Measurements from ENCODE around the gene NMT1.

The NMT1 gene

DNA sequence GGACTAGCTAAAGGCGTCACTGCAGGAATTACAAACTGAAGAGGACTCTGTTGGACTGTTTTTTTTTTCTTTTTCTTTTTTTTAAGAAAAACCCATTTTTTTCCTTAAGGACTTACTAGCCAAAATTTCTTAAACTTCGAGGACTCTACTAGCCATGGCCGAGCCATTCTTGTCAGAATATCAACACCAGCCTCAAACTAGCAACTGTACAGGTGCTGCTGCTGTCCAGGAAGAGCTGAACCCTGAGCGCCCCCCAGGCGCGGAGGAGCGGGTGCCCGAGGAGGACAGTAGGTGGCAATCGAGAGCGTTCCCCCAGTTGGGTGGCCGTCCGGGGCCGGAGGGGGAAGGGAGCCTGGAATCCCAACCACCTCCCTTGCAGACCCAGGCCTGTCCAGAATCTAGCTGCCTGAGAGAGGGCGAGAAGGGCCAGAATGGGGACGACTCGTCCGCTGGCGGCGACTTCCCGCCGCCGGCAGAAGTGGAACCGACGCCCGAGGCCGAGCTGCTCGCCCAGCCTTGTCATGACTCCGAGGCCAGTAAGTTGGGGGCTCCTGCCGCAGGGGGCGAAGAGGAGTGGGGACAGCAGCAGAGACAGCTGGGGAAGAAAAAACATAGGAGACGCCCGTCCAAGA lies 88.0 kb downstream of the NMT1 start (continued):
- TF ChIP-seq ZBTB17 (tag by site-specific recombination; IDR thresholded peaks at IDR 0.05) = no peak
- TF ChIP-seq KLF9 (tag by site-specific recombination; IDR thresholded peaks at IDR 0.05; ENCODE audit: low read depth) = no peak
- TF ChIP-seq ZNF350 (tag by site-specific recombination; IDR thresholded peaks at IDR 0.05) = no peak
- 0 out of 2 replicates have a peak, but pooled peaks have one; percentile 26 for TF ChIP-seq ZSCAN23 (tag by site-specific recombination; IDR thresholded peaks at IDR 0.05)
- peak; percentile 31; the same call in 1 of the 2 replicates for TF ChIP-seq ZNF561 (tag by site-specific recombination; IDR thresholded peaks at IDR 0.05; ENCODE audit: borderline replicate concordance)
- no peak for TF ChIP-seq MEIS1 (CRISPR knock-in tag; IDR thresholded peaks at IDR 0.05; ENCODE audit: borderline replicate concordance)
- TF ChIP-seq ZBTB44 (tag by site-specific recombination; IDR thresholded peaks at IDR 0.05) = 0 out of 2 replicates have a peak, but pooled peaks have one; percentile 31
- 0 out of 2 replicates have a peak, but pooled peaks have one; percentile 6 for TF ChIP-seq PBX3 (CRISPR knock-in tag; IDR thresholded peaks at IDR 0.05)
- TF ChIP-seq, protein P1, sequence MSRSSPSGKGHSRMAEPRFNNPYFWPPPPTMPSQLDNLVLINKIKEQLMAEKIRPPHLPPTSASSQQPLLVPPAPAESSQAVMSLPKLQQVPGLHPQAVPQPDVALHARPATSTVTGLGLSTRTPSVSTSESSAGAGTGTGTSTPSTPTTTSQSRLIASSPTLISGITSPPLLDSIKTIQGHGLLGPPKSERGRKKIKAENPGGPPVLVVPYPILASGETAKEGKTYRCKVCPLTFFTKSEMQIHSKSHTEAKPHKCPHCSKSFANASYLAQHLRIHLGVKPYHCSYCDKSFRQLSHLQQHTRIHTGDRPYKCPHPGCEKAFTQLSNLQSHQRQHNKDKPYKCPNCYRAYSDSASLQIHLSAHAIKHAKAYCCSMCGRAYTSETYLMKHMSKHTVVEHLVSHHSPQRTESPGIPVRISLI (tag by site-specific recombination; IDR thresholded peaks at IDR 0.05) = peak; percentile 97
- TF ChIP-seq ZNF473 (tag by site-specific recombination; IDR thresholded peaks at IDR 0.05) = no peak
- 0 out of 2 replicates have a peak, but pooled peaks have one; percentile 6 for TF ChIP-seq ZNF596 (tag by site-specific recombination; IDR thresholded peaks at IDR 0.05)
- no peak for TF ChIP-seq ZSCAN16 (tag by site-specific recombination; IDR thresholded peaks at IDR 0.05)
- peak; percentile 6; the same call in 1 of the 2 replicates for TF ChIP-seq MYNN (tag by site-specific recombination; IDR thresholded peaks at IDR 0.05; ENCODE audit: borderline replicate concordance)
- TF ChIP-seq ZNF341 (tag by site-specific recombination; IDR thresholded peaks at IDR 0.05; ENCODE audit: low read depth) = peak; percentile 87
- TF ChIP-seq GLI4 (tag by site-specific recombination; IDR thresholded peaks at IDR 0.05) = no peak
- TF ChIP-seq ATF2 (tag by site-specific recombination; IDR thresholded peaks at IDR 0.05; ENCODE audit: low read depth) = no peak
- no peak for TF ChIP-seq ZNF10 (tag by site-specific recombination; IDR thresholded peaks at IDR 0.05)
- TF ChIP-seq ZNF335 (tag by site-specific recombination; conservative IDR thresholded peaks at IDR 0.05) = peak; percentile 58
- no peak for TF ChIP-seq SCRT2 (tag by site-specific recombination; IDR thresholded peaks at IDR 0.05)
- peak; percentile 82 for TF ChIP-seq ZNF423 (tag by site-specific recombination; IDR thresholded peaks at IDR 0.05)
- TF ChIP-seq ZNF777 (tag by site-specific recombination; IDR thresholded peaks at IDR 0.05; ENCODE audit: borderline replicate concordance) = 0 out of 2 replicates have a peak, but pooled peaks have one; percentile 37
- TF ChIP-seq ZNF37A (tag by site-specific recombination; IDR thresholded peaks at IDR 0.05) = no peak
- no peak for TF ChIP-seq ZNF133 (tag by site-specific recombination; IDR thresholded peaks at IDR 0.05)
- TF ChIP-seq, protein P2, sequence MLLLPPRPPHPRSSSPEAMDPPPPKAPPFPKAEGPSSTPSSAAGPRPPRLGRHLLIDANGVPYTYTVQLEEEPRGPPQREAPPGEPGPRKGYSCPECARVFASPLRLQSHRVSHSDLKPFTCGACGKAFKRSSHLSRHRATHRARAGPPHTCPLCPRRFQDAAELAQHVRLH (tag by site-specific recombination; IDR thresholded peaks at IDR 0.05) = no peak
- TF ChIP-seq ZNF23 (tag by site-specific recombination; IDR thresholded peaks at IDR 0.05; ENCODE audit: borderline replicate concordance) = no peak
- no peak for TF ChIP-seq ZNF302 (tag by site-specific recombination; IDR thresholded peaks at IDR 0.05; ENCODE audit: low read depth)
- no peak; the same call in 1 of the 2 replicates for TF ChIP-seq ZBTB8A (tag by site-specific recombination; IDR thresholded peaks at IDR 0.05)
- TF ChIP-seq BCL11A (tag by site-specific recombination; IDR thresholded peaks at IDR 0.05; ENCODE audit: low read depth) = 0 out of 2 replicates have a peak, but pooled peaks have one; percentile 44
- peak; percentile 56 for TF ChIP-seq ZNF324 (tag by site-specific recombination; IDR thresholded peaks at IDR 0.05)
- no peak for TF ChIP-seq ZNF837 (tag by site-specific recombination; IDR thresholded peaks at IDR 0.05)
- 0 out of 2 replicates have a peak, but pooled peaks have one; percentile 15 for TF ChIP-seq ZBTB7A (tag by site-specific recombination; IDR thresholded peaks at IDR 0.05; ENCODE audit: low read depth)
- no peak for TF ChIP-seq RBAK (tag by site-specific recombination; IDR thresholded peaks at IDR 0.05)
- peak; percentile 19; the same call in 1 of the 2 replicates for TF ChIP-seq ZNF24 (tag by site-specific recombination; IDR thresholded peaks at IDR 0.05)
- TF ChIP-seq ZBTB21 (tag by site-specific recombination; IDR thresholded peaks at IDR 0.05) = no peak
- TF ChIP-seq SP7 (tag by site-specific recombination; IDR thresholded peaks at IDR 0.05) = no peak; the same call in 1 of the 2 replicates
- no peak for TF ChIP-seq ZNF830 (tag by site-specific recombination; IDR thresholded peaks at IDR 0.05; ENCODE audit: low read depth)
- no peak for TF ChIP-seq ZNF19 (tag by site-specific recombination; IDR thresholded peaks at IDR 0.05; ENCODE audit: low read depth)

Data from HEK293 (cell line).